IMR-90 (cell line): ENCODE results near the gene HSPE1. TPM values are rescaled to one million over a fixed set of nuclear protein-coding genes. Genes with fewer than 3 reads are reported as not detected.

Experiments used
- ATAC-seq: fragments of 200-7000 bp; cut with Tn5 transposase; 2 replicates; pipeline ENCODE4 v1.9.1; 2020; ENCODE audit warnings: low read depth, mild to moderate bottlenecking, moderate library complexity
- BruUV-seq: library from RNA; stranded (reverse); fragments of 400-500 nt; replicated peaks from 2 replicates; lab custom pipeline; 2021; lab: Mats Ljungman, UMichigan
- CTCF ChIA-PET: fragments of 300-600 bp; formaldehyde crosslinking; extraction: SDS; loops from one replicate; lab custom pipeline; 2021; ENCODE audit warnings: antibody characterized with exemption; lab: Yijun Ruan, JAX
- POLR2A ChIA-PET: fragments of 300-600 bp; sonication (Branson Sonifier 250); formaldehyde crosslinking; loops from one replicate; lab custom pipeline; 2022; ENCODE audit warnings: antibody characterized with exemption; ENCODE audit not compliant: unreplicated experiment; lab: Charles Lee
- DNase-seq: peaks from one replicate; pipeline ENCODE4 v3.0.0; 2013
- H2AFZ ChIP-seq: replicated peaks from 2 replicates; pipeline ENCODE3; 2013; ENCODE audit warnings: low read length, mild to moderate bottlenecking; ENCODE audit not compliant: poor library complexity
- H2AK5ac ChIP-seq: 2 replicates; pipeline ENCODE4 v1.6.1; 2013; ENCODE audit warnings: low read depth, low read length, inconsistent platforms
- H2AK9ac ChIP-seq: replicated peaks from 2 replicates; pipeline ENCODE3; 2013; ENCODE audit warnings: mild to moderate bottlenecking, low read depth, low read length, moderate library complexity; ENCODE audit not compliant: poor library complexity
- H2BK120ac ChIP-seq: 2 replicates; pipeline ENCODE4 v1.6.1; 2013; ENCODE audit warnings: low read depth, low read length, inconsistent platforms
- H2BK15ac ChIP-seq: 3 replicates; pipeline ENCODE4 v1.6.1; 2013; ENCODE audit warnings: low read depth, low read length, inconsistent platforms
- H2BK20ac ChIP-seq: 2 replicates; pipeline ENCODE4 v1.6.1; 2013; ENCODE audit warnings: low read depth, mild to moderate bottlenecking, inconsistent platforms, low read length, moderate library complexity
- H2BK5ac ChIP-seq: 2 replicates; pipeline ENCODE4 v1.6.1; 2013; ENCODE audit warnings: mild to moderate bottlenecking, low read depth, low read length, inconsistent platforms; ENCODE audit not compliant: poor library complexity, severe bottlenecking
- H3K14ac ChIP-seq: replicated peaks from 2 replicates; pipeline ENCODE4 v1.6.1; 2013; ENCODE audit warnings: low read depth, low read length, inconsistent platforms
- H3K18ac ChIP-seq: 2 replicates; pipeline ENCODE4 v1.6.1; 2013; ENCODE audit warnings: low read depth, low read length, control low read depth
- H3K23ac ChIP-seq: 2 replicates; pipeline ENCODE4 v1.6.1; 2013; ENCODE audit warnings: low read depth, low read length, inconsistent platforms
- H3K27ac ChIP-seq: 2 replicates; pipeline ENCODE4 v1.5.1; 2013; ENCODE audit warnings: mild to moderate bottlenecking, control low read depth, low read length; ENCODE audit not compliant: insufficient read depth
- H3K27me3 ChIP-seq: 2 replicates; pipeline ENCODE4 v1.6.1; 2013; ENCODE audit warnings: low read length; ENCODE audit not compliant: control insufficient read depth, insufficient read depth
- H3K36me3 ChIP-seq: 2 replicates; pipeline ENCODE4 v1.6.1; 2013; ENCODE audit warnings: low read length, mixed read lengths; ENCODE audit not compliant: control insufficient read depth, insufficient read depth
- H3K4ac ChIP-seq: 2 replicates; pipeline ENCODE4 v1.6.1; 2013; ENCODE audit warnings: low read depth, low read length, inconsistent platforms
- H3K4me1 ChIP-seq: 2 replicates; pipeline ENCODE4 v1.6.1; 2013; ENCODE audit warnings: low read length, mixed read lengths; ENCODE audit not compliant: control insufficient read depth, insufficient read depth
- H3K4me2 ChIP-seq: 2 replicates; pipeline ENCODE4 v1.6.1; 2013; ENCODE audit warnings: low read depth, mild to moderate bottlenecking, control low read depth, low read length, moderate library complexity
- H3K4me3 ChIP-seq: 2 replicates; pipeline ENCODE4 v1.5.1; 2013; ENCODE audit warnings: low read depth, mild to moderate bottlenecking, control low read depth, low read length, moderate library complexity; ENCODE audit not compliant: insufficient read depth
- H3K56ac ChIP-seq: 2 replicates; pipeline ENCODE4 v1.6.1; 2013; ENCODE audit warnings: low read length, inconsistent platforms; ENCODE audit not compliant: insufficient read depth; ENCODE audit errors: extremely low read depth
- H3K79me1 ChIP-seq, 2 experiments: 2 replicates each; pipeline ENCODE4 v1.6.1; 2013; ENCODE audit warnings: low read length in 2 of 2, inconsistent platforms in 1 of 2, low read depth in 1 of 2
- H3K9ac ChIP-seq: 2 replicates; pipeline ENCODE4 v1.6.1; 2013; ENCODE audit warnings: low read depth, low read length, control low read depth
- H3K9me1 ChIP-seq: 2 replicates; pipeline ENCODE4 v1.6.1; 2013; ENCODE audit warnings: low read length, inconsistent platforms; ENCODE audit not compliant: insufficient read depth
- H3K9me3 ChIP-seq: 2 replicates; pipeline ENCODE4 v1.6.1; 2013; ENCODE audit warnings: low read length; ENCODE audit not compliant: control insufficient read depth, insufficient read depth
- H4K20me1 ChIP-seq: 2 replicates; pipeline ENCODE4 v1.6.1; 2013; ENCODE audit warnings: low read length, inconsistent platforms; ENCODE audit not compliant: insufficient read depth
- H4K5ac ChIP-seq: 2 replicates; pipeline ENCODE4 v1.6.1; 2013; ENCODE audit warnings: mild to moderate bottlenecking, low read depth, low read length, control low read depth
- H4K8ac ChIP-seq, 2 experiments: 2 replicates each; pipeline ENCODE4 v1.6.1; 2013; ENCODE audit warnings: low read depth in 2 of 2, low read length in 2 of 2, control low read depth in 1 of 2, inconsistent platforms in 1 of 2
- H4K91ac ChIP-seq: 2 replicates; pipeline ENCODE4 v1.6.1; 2013; ENCODE audit warnings: low read depth, low read length, inconsistent platforms; ENCODE audit not compliant: insufficient read depth
- BHLHE40 ChIP-seq: fragments of 150-350 bp; IDR thresholded peaks from 2 replicates; pipeline ENCODE4 v1.6.1; 2016; ENCODE audit warnings: mild to moderate bottlenecking, low read depth, low read length
- CHD1 ChIP-seq: IDR thresholded peaks from 2 replicates; pipeline ENCODE4 v1.6.1; 2012; ENCODE audit warnings: low read depth, low read length, improper control_type of control experiment
- MAFK ChIP-seq: IDR thresholded peaks from 2 replicates; pipeline ENCODE4 v1.6.1; 2012; ENCODE audit warnings: low read depth, low read length, improper control_type of control experiment
- RAD21 ChIP-seq: IDR thresholded peaks from 2 replicates; pipeline ENCODE4 v1.6.1; 2012; ENCODE audit warnings: low read length, improper control_type of control experiment
- RFX5 ChIP-seq: IDR thresholded peaks from 2 replicates; pipeline ENCODE4 v1.8.0; 2012; ENCODE audit warnings: low read depth, mild to moderate bottlenecking, low read length, moderate library complexity
- SMC3 ChIP-seq: fragments of 150-350 bp; IDR thresholded peaks from 2 replicates; pipeline ENCODE4 v1.6.1; 2016; ENCODE audit warnings: low read depth, mild to moderate bottlenecking, antibody characterized with exemption, low read length, moderate library complexity
- WGBS, 2 experiments: methylation state at CpG; one replicate each; pipeline versions ENCODE4 v1.1.5 to v1.1.7; 2013; ENCODE audit warnings: missing lambda C conversion rate in 2 of 2; ENCODE audit not compliant: insufficient read length in 1 of 2; ENCODE audit errors: extremely low coverage in 2 of 2; 5-methylcytosine and 5-hydroxymethylcytosine counted together
- dilution Hi-C: fragments of 300-500 bp; cut with HindIII; formaldehyde crosslinking; loops from one replicate; pipeline ENCODE4 v1.14.3; 2018; ENCODE audit warnings: low sequenced_read_pairs; ENCODE audit not compliant: unreplicated experiment
- in situ Hi-C: fragments of 300-500 bp; cut with MboI; formaldehyde crosslinking; loops from 3 replicates; pipeline ENCODE4 v1.14.3; 2019; ENCODE audit warnings: low sequenced_read_pairs, inconsistent platforms, mixed read lengths
- intact Hi-C: fragments of 100-400 bp; cut with micrococcal nuclease; formaldehyde crosslinking; loops from 2 replicates; pipeline ENCODE4 v1.10.0; 2022
- polyA plus RNA-seq, 3 experiments: library from polyadenylated mRNA; depleted of rRNA; stranded (reverse); fragments of >200 nt; gene quantifications; 2 replicates each; pipeline ENCODE4 v1.2.3, GENCODE V29; 2012; ENCODE audit warnings: low replicate concordance in 1 of 3
- total RNA-seq: library from RNA; depleted of rRNA; stranded (reverse); fragments of >200 nt; gene quantifications from 2 replicates; pipeline ENCODE4 v1.2.3, GENCODE V29; 2012
- TF ChIP-seq, protein P1 (sequence below): fragments of 150-350 bp; IDR thresholded peaks from 2 replicates; pipeline ENCODE4 v1.6.1; 2016; ENCODE audit warnings: low read depth, mild to moderate bottlenecking, low read length, moderate library complexity, borderline replicate concordance

Gene HSPE1
- total and polyA plus RNA-seq, 2 of the 4 experiments (the other 2 are of a cell fraction) = 13.3 to 93.6 TPM

DNA sequence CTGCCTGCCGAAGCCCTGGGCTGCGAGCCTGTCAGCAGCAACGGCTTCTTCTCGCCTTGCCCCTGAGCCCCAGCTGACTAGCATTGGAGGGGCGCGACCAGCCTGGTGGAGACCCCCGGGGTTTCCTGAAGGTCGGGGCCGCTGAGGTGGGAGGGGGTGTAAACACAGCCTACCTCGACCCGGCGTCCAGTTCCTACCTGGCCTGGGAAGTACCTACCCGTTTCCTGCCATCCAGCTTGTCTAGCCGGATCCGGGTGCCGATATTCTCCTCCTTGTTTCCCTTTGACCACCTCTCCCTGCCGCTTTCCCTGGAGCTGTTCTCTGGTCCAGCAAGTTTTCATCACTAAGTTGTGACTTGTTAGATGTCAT is 16.2 kb downstream of the HSPE1 start:
- Histone ChIP-seq H4K91ac (peak overlapping the region; percentile 66), H3K27ac (peak overlapping the region; percentile 93), H2AFZ (peak overlapping the region; percentile 95), H2BK20ac (no peak overlapping the region), H3K9me1 (no peaks in the 10 kb centered on the region), H3K4me1 (peaks cover 4% of the 10 kb centered on the region; the same call in 1 of the 2 replicates), H2BK120ac (no peak overlapping the region), H3K79me1 (peaks cover 0 to 10% of the 10 kb centered on the region in 2 experiments; a peak in 1 of 4 replicates), H3K27me3 (no peaks in the 10 kb centered on the region), H3K14ac (peak overlapping the region; percentile 88), H4K8ac (peak overlapping the region; percentile 42 to 85), H4K5ac (peak overlapping the region; percentile 50), H3K4me3 (peak overlapping the region; percentile 80), H4K20me1 (peaks cover 4% of the 10 kb centered on the region; the same call in 1 of the 2 replicates), H2BK5ac (peak overlapping the region; percentile 93), H3K36me3 (peaks cover 2% of the 10 kb centered on the region; the same call in 1 of the 2 replicates), H2AK5ac (peak overlapping the region; percentile 74; the same call in 1 of the 2 replicates), H3K9me3 (no peaks in the 10 kb centered on the region), H3K4me2 (peak overlapping the region; percentile 82), H3K23ac (peak overlapping the region; percentile 82), H3K56ac (peak overlapping the region; percentile 83), H2AK9ac (peak overlapping the region; percentile 99), H3K18ac (no peak overlapping the region), H2BK15ac (no peak overlapping the region), H3K9ac (peak overlapping the region; percentile 92), H3K4ac (peak overlapping the region; percentile 88)
- TF ChIP-seq SMC3 (no peak), RAD21 (no peak), BHLHE40 (no peak), RFX5 (no peak), MAFK (no peak), CHD1 (no peak)
- TF ChIP-seq, protein P1, sequence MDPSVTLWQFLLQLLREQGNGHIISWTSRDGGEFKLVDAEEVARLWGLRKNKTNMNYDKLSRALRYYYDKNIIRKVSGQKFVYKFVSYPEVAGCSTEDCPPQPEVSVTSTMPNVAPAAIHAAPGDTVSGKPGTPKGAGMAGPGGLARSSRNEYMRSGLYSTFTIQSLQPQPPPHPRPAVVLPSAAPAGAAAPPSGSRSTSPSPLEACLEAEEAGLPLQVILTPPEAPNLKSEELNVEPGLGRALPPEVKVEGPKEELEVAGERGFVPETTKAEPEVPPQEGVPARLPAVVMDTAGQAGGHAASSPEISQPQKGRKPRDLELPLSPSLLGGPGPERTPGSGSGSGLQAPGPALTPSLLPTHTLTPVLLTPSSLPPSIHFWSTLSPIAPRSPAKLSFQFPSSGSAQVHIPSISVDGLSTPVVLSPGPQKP = no peak
- CTCF ChIA-PET = interaction anchor here (0.6 to 0.7 kb wide), 2 partner anchors 9 to 26 kb away, joined by 3 to 4 read pairs; no protein-coding TSS in a partner anchor
- BruUV-seq = no TSS peak
- dilution Hi-C loops (no loop called here), in situ Hi-C loops (loop anchor here (10.0 kb wide), 1 partner anchor 188 kb away; the partner anchor contains the start of gene MARS2), intact Hi-C loops (loop anchor here (5.0 kb wide), 2 partner anchors 156 to 191 kb away; partner anchors contain the start of gene MARS2)
- DNase-seq (peak; percentile 29), ATAC-seq (peak; percentile 8)
- WGBS, 2 experiments = 0% methylated on average over 6 of the region's 17 CpGs; no CpG with 5 or more reads in 1 of the 2 experiments
- POLR2A ChIA-PET = interaction anchor here (0.6 to 0.7 kb wide), 3 partner anchors 17 to 52 kb away, joined by 3 to 4 read pairs (median 4); partner anchors contain the start of genes HSPD1 and HSPE1
